Tibial nerve (tissue), 4 donors: ENCODE results near the gene OR8U1.

Experiments
- CTCF ChIP-seq, 5 experiments: fragments of 200-600 bp in 3 of 5; fragments of 450-650 bp in 2 of 5; sonication (generic) in 3 of 5; IDR thresholded peaks; one replicate each; pipeline ENCODE4 v1.5.1; 2016 to 2019; ENCODE audit warnings: antibody characterized with exemption in 5 of 5, mild to moderate bottlenecking in 3 of 5, moderate library complexity in 2 of 5
- EP300 ChIP-seq, 2 donors: sonication (generic); formaldehyde crosslinking; IDR thresholded peaks; one replicate each; pipeline ENCODE4 v1.6.1; 2017; ENCODE audit warnings: antibody characterized with exemption in 2 of 2, mild to moderate bottlenecking in 1 of 2
- POLR2A ChIP-seq, 2 donors: fragments of 450-650 bp; IDR thresholded peaks; one replicate each; pipeline ENCODE4 v1.6.1; 2017; ENCODE audit warnings: antibody characterized with exemption in 2 of 2, mild to moderate bottlenecking in 2 of 2, moderate library complexity in 2 of 2

DNA sequence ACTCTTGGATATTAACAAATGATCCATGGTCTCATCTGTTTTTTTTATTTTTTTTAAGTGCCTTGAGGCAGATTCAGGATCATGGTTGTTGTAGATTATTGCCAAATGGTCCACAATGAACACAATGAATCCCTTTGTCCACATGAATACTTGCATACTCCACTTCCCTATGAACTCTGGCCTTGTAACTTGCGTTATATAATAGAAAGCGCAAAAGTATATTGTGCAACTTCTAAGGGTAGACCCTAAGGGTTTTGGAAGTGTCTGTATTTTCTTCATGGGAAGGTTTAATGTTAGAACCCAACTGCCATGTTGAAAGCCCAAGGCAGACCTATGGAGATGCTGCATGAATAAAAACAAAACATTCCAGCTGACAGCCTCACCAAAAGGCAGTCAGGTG lies 29.0 kb downstream of the OR8U1 start:
- TF ChIP-seq CTCF (IDR thresholded peaks at IDR 0.05) (no peak), EP300 (IDR thresholded peaks at IDR 0.05) (no peak), POLR2A (IDR thresholded peaks at IDR 0.05) (no peak)
